Activated CD4-positive, alpha-beta T cell treated with anti-CD3 and anti-CD28 coated beads, Interleukin-2, amount 50 U/mL, for 48 hours (primary cell): ENCODE results near the gene STOML3.
"Not testable (repeated sequence)": the region's sequence is repeated elsewhere in the genome, so short reads cannot be mapped to it uniquely, and the experiment has no call there.

Experiments used
- DNase-seq, 2 experiments: peaks; one replicate each; pipeline ENCODE4 v3.0.0-alpha.2; 2020

STOML3 gene, protein sequence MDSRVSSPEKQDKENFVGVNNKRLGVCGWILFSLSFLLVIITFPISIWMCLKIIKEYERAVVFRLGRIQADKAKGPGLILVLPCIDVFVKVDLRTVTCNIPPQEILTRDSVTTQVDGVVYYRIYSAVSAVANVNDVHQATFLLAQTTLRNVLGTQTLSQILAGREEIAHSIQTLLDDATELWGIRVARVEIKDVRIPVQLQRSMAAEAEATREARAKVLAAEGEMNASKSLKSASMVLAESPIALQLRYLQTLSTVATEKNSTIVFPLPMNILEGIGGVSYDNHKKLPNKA

DNA sequence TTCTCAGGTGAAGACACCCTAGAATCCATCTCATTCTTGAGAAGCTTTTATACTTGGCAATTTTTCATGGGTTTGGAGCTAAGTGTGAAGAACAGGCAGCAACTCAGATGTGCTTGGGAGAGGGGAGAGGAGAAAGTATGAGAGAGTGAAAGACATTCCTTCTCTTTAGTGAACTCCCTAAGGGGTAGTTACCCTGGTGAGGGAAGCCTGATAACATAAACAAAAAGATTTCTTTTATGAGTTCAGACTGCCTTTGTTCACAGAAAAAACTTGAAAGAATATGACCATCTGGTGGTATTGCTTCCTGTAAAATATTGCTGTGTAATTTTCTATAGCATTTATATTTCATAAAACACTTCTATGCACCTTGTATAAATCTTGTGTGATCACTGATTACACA lies at the start of gene STOML3:
Gene STOML3, minus strand, starts transcription at position 139 of the 400 bp plus-strand sequence. Its CDS starts 110 bp downstream, at position 29.
- no peak for DNase-seq

- no peak for DNase-seq
Observed at GRCh38 chr13:39040206-39040605, 49.6 kb upstream of the STOML3 start.

DNA sequence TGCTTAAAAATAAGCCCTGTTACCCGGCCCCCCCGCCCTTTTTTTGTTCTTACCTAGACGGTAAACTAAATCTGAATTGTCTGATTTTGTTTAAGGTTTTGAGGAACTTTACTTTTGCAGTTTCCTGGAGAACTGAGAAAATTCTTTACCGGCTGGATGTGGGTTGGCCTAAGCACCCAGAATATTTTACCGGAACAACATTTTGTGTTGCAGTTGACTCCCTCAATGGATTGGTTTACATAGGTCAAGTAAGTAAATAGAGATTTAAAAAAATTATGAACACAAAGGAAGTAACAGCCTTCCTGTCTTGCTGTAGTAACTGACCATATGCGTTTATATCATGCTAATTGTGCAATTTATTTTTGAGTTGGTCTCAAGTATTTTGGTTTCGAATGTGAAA lies 48.4 kb upstream of the STOML3 start:
- no peak for DNase-seq

DNA sequence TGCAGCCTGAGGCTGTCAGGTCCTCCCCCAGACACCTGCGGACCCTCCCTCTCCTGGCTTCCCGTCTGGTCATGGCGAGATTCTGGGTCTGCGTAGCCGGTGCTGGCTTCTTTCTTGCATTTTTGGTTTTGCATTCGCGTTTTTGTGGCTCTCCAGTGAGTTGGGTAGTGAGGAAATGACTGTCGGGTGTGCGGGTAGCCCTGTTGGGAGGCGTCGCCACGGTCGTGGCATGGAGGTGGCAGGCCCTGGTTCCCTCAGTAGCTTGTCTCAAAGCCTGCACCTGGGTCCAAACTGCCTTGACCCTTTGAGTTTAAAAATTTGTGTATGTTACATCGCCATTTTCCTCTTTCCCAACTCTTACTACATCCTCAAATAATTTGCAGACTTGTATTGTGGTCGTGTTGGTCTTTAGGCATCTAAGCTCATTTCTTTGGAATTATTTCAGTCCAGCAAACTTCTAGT lies 48.0 kb upstream of the STOML3 start:
- peak; percentile 62 to 70 for DNase-seq

- DNase-seq, result peak; percentile 84 to 85
Observed at GRCh38 chr13:39037880-39038568, 47.4 kb upstream of the STOML3 start, which contains the start of the genes NHLRC3 and PROSER1. NHLRC3 (plus strand) TSS chr13:39038456; CDS start chr13:39038640, 184 bp downstream. PROSER1 (minus strand) TSS chr13:39038089; CDS start chr13:39037242, 847 bp downstream.

GRCh38 chr13:39037410-39037879 lies 46.8 kb upstream of the STOML3 start:
- DNase-seq, result no peak

DNA sequence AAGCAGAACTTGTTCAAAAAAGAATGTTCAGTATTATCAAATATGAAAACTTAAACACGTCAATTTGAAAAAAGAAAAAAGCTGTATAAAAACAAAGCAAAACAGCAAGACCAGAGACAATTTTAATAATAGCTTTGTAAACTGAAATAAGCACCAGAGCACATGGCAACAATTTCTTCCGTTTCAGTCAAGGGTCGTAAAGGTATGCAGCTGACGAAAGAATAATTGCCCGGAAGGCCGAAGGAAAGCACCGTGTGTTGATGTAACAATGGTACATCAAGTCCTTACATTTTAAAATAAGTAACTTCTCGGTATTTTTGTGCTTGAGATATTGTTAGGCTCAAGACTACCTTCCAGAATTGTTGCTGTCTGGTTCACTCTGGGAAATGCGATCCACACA lies 45.6 kb upstream of the STOML3 start:
- peak in 1 of 2 experiments; percentile 11 for DNase-seq

- no peak for DNase-seq
Observed at GRCh38 chr13:39035799-39036198, 45.2 kb upstream of the STOML3 start.

DNA sequence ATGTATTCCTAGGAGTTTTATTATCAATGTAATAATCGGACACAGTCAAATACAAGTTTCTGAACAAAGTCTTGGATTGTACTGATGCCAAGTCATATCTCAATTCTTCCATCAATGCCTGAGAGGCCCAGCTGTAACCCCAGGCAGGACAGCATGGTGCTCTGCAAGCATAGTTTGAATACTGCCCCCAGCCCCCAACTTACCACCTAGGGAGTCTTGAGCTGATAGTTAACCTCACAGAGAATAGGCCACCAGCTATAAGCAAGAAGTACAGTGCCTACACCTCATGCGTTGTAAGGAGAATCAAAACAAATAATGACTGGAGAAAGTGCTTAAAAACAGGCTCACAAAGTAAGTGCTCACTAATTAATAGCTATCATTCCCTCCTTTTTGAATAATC lies 44.6 kb upstream of the STOML3 start:
- DNase-seq, result no peak

DNA sequence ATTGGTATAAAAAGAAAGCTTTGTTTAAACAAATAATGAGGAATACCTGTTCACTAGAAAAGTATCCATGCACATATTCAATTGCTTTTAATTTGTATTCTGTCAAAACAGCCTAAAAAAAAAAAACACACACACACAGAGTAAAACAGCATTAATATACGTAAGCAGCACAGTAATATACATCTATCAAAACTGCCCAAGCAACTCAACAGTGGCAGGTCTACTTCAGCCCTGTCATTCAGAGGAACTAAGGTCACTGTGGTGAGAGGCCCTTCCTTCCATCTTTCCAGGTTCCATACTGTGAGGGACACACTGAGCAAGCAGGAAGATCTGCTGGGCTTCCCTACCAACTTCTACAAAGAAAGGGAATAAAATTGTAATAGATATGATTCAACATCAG lies 43.5 kb upstream of the STOML3 start:
- no peak for DNase-seq

DNA sequence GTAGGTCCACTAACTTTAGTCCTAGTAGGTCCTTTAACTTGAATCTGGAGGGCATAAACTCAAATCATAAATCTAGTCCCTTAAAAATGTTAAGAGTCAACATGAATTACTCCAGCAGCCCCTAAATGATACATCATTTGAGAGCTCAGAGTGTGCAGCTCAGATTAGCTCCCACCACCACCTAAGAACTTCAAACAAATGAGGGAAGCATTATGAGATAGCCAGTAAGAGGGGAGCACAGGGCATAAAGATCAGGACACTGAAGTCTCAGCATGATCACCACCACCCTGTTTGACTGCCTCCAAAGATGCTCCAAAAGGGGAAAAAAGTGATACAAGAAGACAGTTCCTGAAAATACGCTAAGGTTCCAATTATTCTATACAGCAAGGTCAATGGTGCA lies 41.5 kb upstream of the STOML3 start:
- DNase-seq, result no peak

DNA sequence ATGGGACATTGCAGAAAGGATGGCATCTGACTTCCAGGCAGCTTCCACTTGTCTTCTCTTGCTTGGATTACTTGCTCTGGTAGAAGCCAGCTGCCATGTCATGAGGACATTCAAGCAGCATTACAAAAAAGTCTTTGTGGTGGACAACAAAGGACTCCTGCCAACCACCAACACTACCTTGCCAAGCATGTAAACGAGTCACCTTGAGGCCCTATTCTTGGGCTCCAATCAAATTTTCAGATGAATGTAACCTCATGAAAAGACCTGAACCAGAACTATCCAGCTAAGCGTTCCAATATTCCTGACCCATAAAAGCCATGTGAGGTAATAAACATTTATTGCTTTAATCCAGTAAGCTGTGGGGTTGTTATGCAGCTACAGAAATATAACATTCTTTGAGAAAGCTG lies 34.8 kb upstream of the STOML3 start:
- no peak for DNase-seq

- DNase-seq, result no peak
Observed at GRCh38 chr13:39023761-39024160, 33.1 kb upstream of the STOML3 start.

- DNase-seq, result no peak
Observed at GRCh38 chr13:39023316-39023715, 32.7 kb upstream of the STOML3 start.

DNA sequence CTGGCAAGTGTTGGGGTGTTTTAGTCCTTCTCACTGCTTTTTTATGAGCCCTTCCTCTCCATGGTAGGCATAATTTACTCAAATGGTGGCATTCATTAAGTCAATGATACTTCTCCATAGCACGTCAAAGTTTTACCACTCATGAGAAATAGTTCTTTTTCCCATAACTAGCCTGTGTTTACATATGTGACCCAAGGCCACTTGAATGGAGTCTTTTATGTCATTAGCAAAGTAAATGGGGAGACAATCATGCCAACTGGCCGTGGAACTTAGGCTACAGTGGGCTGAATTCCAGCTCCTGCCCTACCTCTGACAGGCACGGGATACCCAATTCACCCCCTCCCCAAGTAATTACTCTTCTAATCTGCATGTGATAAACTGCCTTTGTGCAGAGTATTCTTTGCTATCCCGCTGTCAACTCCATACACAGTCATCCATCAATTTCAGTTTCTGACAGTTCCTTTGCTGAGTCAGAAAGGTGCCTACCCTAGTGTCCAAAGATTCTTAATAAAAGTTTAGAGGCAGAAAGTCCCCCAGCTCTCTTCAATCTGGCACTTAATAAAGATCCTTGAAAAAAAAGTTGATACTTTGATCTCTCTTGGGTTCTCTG lies 30.3 kb upstream of the STOML3 start:
- no peak for DNase-seq

- DNase-seq, result no peak
Observed at GRCh38 chr13:39016787-39017186, 26.2 kb upstream of the STOML3 start.

- DNase-seq, result no peak
Observed at GRCh38 chr13:39016087-39016486, 25.5 kb upstream of the STOML3 start.

GRCh38 chr13:39013462-39013861 lies 22.8 kb upstream of the STOML3 start:
- no peak for DNase-seq

GRCh38 chr13:39012608-39013007 lies 22.0 kb upstream of the STOML3 start:
- DNase-seq, result no peak

DNA sequence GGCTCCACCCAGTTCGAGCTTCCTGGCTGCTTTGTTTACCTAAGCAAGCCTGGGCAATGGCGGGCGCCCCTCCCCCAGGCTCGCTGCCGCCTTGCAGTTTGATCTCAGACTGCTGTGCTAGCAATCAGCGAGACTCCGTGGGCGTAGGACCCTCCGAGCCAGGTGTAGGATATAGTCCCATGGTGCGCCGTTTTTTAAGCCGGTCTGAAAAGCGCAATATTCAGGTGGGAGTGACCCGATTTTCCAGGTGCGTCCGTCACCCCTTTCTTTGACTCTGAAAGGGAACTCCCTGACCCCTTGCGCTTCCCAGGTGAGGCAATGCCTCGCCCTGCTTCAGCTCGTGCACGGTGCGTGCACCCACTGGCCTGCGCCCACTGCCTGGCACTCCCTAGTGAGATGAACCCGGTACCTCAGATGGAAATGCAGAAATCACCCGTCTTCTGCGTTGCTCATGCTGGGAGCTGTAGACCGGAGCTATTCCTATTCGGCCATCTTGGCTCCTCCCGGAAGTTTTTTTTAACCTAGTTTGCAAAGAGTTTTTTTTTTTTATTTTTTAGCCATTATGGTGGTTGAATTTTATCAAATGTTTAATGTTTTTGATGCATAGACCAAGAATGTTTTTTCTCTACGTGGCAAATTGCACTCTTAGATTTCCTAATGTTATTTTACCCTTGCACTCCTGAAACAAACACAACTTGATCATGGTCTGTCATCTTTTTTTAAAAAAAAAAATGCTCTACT lies 15.9 kb upstream of the STOML3 start:
- not testable (repeated sequence) for DNase-seq

DNA sequence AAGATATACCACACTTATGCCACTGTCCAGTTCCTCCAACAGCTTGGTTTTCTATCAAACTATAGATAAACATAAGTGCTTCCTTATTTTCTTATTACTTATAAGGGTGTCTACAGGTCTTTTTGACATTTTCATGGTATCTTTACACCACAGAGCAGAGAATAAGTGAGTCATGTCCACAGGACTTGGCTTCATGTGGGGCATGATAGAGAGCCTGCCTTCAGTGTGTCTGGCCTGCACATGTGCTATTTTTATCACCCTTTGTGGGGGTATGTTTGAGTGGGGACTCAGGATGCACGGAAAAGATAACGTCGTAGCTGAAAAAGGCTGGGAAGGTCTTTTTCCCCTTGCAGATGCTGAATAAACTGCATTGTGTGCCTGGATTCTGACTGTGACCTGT lies 8.1 kb upstream of the STOML3 start:
- DNase-seq, result no peak

- no peak for DNase-seq
Observed at GRCh38 chr13:38993381-38993780, 2.8 kb upstream of the STOML3 start.

- DNase-seq, result no peak
Observed at GRCh38 chr13:38981096-38981495, 9.5 kb downstream of the STOML3 start.
